Fibroblast of peridontal ligament (primary cell): ENCODE measurements around the gene LRRC3C.

Source experiments
- DNase-seq: peaks from one replicate; pipeline ENCODE4 v3.0.0-alpha.2; 2010; ENCODE audit errors: extremely low read depth

Gene LRRC3C

DNA sequence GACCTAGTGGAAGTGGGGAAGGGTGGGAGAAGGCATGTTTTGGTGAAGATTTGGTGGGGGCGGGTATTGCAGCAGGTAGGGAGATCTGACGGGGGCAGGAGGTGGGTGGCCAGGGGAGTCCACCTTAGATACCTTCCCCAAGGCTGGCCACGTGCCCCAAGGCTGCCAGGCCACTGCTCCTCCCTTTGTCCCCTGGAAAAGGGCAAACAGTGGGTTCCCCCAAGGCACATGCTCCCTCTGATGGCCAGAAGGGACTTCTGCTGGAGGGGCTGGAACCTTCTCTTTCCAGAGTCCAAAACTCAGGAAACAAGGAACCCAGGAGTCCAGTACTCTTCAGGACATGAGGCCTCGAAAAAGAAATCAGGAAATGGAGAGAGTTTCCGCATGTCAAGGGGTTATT is 46.9 kb downstream of the LRRC3C start:
- no peak for DNase-seq

DNA sequence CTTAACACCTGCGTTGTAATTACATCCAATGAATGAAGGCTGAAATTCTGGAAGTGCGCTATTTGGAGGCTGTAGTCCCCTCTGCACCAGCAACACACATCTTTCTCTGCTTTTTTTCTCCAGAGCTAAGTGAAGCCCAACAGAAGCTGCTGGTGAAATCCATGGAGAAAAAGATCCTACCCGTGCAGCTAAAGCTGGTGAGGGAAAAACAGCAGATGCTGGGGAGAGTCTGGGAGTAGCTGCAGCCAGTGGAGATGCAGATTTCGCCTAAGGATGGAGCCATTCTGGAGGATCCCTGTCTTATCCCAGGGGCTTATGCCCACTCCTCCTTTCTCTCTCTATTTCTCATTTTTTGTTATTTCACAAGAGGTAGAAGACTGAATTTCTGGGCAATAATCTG is 48.3 kb downstream of the LRRC3C start:
- no peak for DNase-seq

DNA sequence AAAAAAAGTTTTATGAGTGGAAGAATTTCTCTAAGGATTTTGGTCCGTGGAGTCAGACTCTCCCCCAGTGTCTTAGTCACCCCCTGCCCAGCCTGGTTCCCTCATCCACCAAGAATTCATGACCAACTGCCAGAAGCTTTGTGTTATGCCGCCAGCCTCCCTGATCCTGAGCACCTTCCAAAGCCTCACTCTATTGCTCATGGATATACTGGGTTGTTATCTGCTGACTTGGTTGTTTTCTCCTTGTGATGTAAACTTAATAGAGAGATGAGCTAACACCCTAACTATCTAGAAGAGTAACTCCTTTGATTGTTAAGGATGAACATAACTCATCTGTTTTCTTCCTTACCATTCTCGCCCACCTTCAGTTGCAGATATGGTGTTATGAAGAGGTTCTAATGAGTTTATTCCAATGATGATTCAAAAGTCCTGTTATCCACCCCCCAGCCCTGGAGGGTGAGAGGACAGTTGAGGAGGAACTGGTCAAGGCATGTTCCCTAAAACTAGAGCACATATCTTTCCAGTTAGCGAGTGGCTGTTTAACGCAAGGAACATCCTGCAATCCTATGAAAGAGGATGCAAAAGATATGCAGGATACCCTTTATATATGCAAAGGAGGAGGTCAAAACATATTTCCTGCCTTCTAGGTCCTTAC is 51.6 kb downstream of the LRRC3C start:
- DNase-seq: peak; percentile 72

DNA sequence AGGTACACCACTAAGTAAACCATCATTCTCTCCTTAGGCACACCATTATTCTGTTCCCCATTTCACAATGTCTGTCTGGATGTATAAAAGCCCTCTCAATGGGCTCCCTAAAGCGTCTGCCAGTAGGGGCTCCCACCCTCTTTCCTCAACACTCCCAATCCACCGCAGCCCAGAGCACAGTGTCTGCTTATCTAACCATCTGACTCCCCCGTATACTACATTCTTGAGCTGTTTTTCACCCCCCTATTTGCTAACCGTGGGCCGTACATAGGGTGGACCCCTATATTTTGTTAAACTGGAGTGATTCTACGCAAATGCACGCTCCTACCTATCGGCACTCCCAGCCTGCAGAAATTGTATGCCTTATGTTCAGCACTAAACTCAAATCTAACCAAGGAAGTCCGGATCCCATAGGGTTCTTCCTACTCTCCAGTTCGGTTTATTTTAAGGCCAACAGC is 52.4 kb downstream of the LRRC3C start:
- DNase-seq: no peak

DNA sequence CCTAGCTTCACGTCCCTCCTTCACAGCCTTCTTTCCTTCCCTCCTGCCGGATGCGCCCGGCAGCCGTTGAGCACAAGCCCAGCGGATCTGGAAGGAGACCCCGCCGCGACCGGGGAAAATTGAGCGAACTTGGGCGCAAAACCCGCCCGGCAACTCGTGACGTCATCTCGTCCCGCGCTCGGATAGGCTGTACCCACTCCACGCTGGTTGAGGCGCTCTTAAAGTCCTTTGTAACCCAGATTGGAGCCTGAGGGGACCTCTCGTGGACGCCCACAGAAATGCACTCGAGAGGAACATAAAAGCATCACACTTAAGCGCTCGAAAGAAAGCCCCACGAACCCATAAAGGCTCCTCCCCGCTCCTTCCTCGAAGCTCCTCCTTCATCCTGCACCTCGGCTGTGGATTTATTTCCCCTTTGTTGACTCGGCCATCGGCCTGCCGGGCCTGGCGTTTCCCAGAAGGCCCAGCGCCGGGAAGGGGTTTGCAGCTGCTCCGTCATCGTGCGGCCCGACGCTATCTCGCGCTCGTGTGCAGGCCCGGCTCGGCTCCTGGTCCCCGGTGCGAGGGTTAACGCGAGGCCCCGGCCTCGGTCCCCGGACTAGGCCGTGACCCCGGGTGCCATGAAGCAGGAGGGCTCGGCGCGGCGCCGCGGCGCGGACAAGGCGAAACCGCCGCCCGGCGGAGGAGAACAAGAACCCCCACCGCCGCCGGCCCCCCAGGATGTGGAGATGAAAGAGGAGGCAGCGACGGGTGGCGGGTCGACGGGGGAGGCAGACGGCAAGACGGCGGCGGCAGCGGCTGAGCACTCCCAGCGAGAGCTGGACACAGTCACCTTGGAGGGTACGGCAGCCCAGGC is 53.0 kb downstream of the LRRC3C start, which contains the start of gene PSMD3:
Gene PSMD3 (plus strand): TSS at position 457 of the 856 bp plus-strand sequence. CDS start 164 bp downstream, at position 621.
- DNase-seq: peak; percentile 100

DNA sequence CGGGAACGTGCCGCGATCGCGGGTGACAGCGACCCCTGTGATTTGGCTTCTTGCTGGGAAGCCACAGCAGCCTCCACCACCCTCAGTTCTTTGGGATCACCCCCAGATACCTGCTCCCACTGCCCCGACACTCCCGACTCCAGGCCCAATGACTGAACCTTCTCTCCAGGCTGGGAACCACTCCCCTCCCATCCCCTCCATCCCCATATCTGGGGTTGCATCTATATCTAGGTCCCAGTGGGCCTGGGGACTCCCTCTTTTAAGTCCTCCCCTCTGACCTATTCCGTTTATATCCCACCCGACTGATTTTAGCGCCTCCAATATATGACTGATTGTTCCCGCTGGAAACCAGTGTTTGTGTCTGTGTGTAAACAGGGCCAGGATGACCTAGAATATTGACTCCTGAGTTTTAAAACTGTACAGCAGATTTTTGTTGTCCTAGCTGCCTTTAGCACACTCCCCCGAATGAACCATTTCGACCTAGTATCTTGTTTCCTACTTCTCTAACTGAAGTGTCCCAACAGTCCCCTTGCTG is 53.7 kb downstream of the LRRC3C start:
- peak; percentile 5 for DNase-seq

DNA sequence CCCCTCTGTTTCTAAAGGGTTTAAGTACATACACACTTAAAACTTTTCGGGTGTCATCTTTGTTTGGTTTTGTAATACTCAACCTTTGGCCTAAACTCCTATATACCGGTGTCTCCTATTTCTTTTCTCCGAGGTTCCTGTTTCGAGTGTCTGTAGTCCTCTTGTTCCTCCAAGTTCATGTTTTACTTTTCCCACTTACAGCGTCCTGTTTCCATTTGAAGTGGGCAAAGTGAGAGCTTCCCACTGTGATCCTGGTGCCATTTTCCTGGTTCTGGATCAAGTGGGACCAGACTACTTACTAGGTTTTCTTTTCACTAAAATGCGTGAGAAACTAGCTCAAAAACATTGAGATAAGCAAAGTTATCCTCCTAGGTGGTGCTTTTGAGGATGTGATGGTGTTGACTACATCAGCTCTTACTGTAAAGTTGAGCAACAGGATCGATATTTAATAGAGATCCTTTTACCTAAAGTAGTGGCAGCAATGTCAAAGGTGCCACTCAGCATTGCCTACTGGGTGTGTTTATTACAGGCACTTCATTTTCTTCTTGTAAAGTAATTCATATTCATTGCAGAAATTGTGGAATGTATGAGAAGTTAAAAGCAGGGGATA is 54.3 kb downstream of the LRRC3C start:
- DNase-seq: no peak

DNA sequence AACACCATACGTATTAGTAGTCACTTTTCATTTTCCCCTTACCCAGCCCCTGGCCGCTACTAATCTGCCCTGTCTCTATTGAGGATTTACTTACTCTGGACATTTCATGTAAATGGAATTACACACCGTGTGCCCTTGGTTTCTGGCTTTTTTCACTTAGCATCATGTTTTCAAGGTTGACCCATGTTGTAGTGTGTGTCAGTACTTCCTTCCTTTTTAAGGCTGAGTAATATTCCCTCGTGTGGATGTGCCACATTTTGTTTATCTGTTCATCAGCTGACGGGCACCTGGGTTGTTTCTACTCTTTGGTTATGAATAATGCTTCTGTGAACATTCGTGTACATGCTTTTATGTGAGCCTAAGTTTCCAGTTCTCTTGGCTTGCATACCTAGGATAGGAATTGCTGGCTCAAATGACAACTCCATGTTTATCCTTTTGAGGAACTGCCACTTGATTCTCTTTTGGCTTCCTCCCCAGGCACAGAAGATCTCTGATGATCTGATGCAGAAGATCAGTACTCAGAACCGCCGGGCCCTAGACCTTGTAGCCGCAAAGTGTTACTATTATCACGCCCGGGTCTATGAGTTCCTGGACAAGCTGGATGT is 60.8 kb downstream of the LRRC3C start:
- no peak for DNase-seq

DNA sequence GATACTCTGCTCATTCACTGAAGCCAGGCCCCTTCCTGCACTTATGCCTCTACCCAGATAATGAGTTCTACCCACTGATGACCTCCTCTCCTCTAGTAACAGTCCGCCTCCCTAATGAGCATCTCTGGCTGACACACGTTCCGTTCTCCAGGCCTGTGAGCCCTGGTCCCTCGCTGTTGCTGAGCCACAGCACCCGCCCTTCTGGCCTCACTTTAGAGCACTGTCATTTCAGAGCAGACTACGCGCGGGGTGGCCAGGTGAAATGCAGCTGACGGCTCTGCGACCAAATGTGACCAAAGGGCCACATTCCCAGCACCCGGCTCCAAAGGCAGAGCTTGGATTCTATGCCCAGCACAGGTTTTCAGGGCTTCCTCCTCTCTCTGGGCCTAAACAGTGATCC is 66.9 kb downstream of the LRRC3C start:
- no peak for DNase-seq
